Activated CD4-positive, alpha-beta memory T cell treated with anti-CD3 and anti-CD28 coated beads for 36 hours (primary cell): ENCODE data around the gene ANGPTL7. TPM values are rescaled to one million over a fixed set of nuclear protein-coding genes. Genes with fewer than 3 reads are reported as not detected.
A peak's percentile ranks its signal among the peaks of the same experiment; 100 is the strongest.
"Not testable (repeated sequence)": the region's sequence is repeated elsewhere in the genome, so short reads cannot be mapped to it uniquely, and the experiment has no call there.

Source experiments
- CTCF ChIA-PET: fragments of 350-600 bp; sonication (Branson Sonifier 250); formaldehyde crosslinking; loops from one replicate; lab custom pipeline; 2021; ENCODE audit warnings: antibody characterized with exemption, inconsistent platforms; lab: Charles Lee
- POLR2A ChIA-PET: fragments of 350-600 bp; sonication (Branson Sonifier 250); formaldehyde crosslinking; loops from one replicate; lab custom pipeline; 2021; ENCODE audit warnings: antibody characterized with exemption; lab: Charles Lee
- DNase-seq: peaks from one replicate; pipeline ENCODE4 v3.0.0-alpha.2; 2020
- H3K27ac Mint-ChIP-seq: one replicate; pipeline ENCODE4 v1.8.0; 2021; ENCODE audit warnings: mixed read lengths
- H3K27me3 Mint-ChIP-seq: one replicate; pipeline ENCODE4 v1.8.0; 2021; ENCODE audit warnings: mixed read lengths
- H3K36me3 Mint-ChIP-seq: one replicate; pipeline ENCODE4 v1.8.0; 2021; ENCODE audit warnings: mixed read lengths
- H3K4me1 Mint-ChIP-seq: one replicate; pipeline ENCODE4 v1.8.0; 2021; ENCODE audit warnings: low read depth, mixed read lengths
- H3K4me3 Mint-ChIP-seq: one replicate; pipeline ENCODE4 v1.8.0; 2021; ENCODE audit warnings: mild to moderate bottlenecking, mixed read lengths
- H3K9me3 Mint-ChIP-seq: one replicate; pipeline ENCODE4 v1.8.0; 2021; ENCODE audit warnings: mixed read lengths
- intact Hi-C: fragments of 100-400 bp; cut with micrococcal nuclease; formaldehyde crosslinking; loops from one replicate; pipeline ENCODE4 v1.15.1; 2023
- total RNA-seq, 2 experiments: library from RNA; stranded (reverse); gene quantifications; one replicate each; pipeline ENCODE4 v1.2.3, GENCODE V29; 2021

The ANGPTL7 gene
- total RNA-seq, 2 experiments from 2014 or later = not detected

DNA sequence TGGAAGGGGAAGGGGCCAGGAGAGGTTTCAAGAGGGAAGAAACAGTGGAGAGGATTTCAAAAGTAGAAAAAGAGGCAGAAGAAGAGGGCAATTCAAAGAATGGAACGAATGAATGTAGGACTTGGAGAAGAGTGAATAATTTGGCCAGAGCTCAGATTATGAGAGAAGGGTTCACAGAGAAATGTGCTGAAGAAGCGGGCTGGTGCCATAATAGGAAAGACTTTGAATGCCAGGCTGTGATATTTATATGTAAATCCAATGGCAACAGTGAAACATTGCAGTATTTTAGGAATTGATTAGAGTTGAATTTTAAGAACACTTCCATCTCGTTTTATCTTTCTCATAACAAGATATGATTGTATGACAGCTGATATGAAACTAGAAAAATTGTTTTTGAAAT, 36.0 kb upstream of the ANGPTL7 start:
- ChIA-PET POLR2A (no interaction called here), CTCF (interaction anchor here (0.6 kb wide), 1 partner anchor 117 kb away, joined by 6 read pairs; no protein-coding TSS in a partner anchor)
- Mint-ChIP-seq H3K9me3 (no peaks in the 10 kb centered on the region), H3K4me3 (no peak overlapping the region), H3K27me3 (no peaks in the 10 kb centered on the region), H3K27ac (no peak overlapping the region), H3K36me3 (peaks cover 29% of the 10 kb centered on the region), H3K4me1 (peaks cover 19% of the 10 kb centered on the region)
- no peak for DNase-seq
- intact Hi-C loops = no loop called here

DNA sequence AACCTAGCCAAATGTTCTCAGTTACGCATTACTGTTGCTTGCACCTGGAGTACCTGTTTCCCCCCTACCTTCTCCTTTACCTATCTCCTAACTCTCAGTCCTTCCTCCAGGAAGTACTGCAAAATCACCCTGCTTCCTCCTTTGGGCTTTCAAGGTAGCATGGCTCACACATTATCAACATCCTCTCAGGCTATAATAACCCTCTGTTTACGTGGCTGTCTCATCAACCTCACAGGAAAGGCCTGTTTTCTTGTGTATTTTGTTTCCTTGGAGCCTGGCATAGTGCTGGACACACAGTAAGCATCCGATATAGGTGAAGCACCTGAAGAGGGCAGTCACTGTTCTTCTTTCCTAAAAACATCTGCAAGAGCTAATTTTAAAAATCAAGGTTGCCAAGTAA, 32.7 kb upstream of the ANGPTL7 start:
- Mint-ChIP-seq H3K4me3 (no peak overlapping the region), H3K27me3 (no peaks in the 10 kb centered on the region), H3K36me3 (peaks cover 31% of the 10 kb centered on the region), H3K4me1 (peaks cover 29% of the 10 kb centered on the region), H3K9me3 (no peaks in the 10 kb centered on the region), H3K27ac (peak overlapping the region; percentile 38)
- ChIA-PET CTCF (interaction anchor here (3.9 kb wide), 1 partner anchor 119 kb away, joined by 21 read pairs; no protein-coding TSS in a partner anchor), POLR2A (no interaction called here)
- DNase-seq = no peak
- intact Hi-C loops = no loop called here

DNA sequence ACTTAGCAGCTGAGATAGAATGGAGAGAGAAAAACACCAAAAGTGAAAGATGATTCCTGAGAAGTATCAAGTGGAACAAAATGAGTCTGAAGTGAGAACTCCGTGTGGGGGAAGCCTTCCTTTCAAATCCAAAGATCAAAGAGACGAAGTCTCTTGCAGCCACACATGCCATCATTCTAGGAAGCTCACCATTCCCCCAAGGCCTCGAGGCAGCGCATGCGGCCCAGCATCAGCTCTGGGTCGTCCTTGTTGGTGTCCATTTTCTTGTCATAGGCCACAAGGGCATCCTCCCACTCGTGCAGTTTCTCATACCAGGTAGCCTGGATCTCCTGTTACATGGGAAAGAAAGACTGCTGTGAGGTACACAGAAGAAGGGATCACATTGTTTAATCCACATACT, 32.2 kb upstream of the ANGPTL7 start:
- CTCF ChIA-PET = interaction anchor here (3.9 kb wide), 1 partner anchor 119 kb away, joined by 21 read pairs; no protein-coding TSS in a partner anchor
- DNase-seq = peak; percentile 71
- intact Hi-C loops = no loop called here
- Mint-ChIP-seq H3K9me3 (no peaks in the 10 kb centered on the region), H3K4me3 (no peak overlapping the region), H3K36me3 (peaks cover 35% of the 10 kb centered on the region), H3K27me3 (no peaks in the 10 kb centered on the region), H3K4me1 (peaks cover 29% of the 10 kb centered on the region), H3K27ac (peak overlapping the region; percentile 38)
- POLR2A ChIA-PET = no interaction called here

DNA sequence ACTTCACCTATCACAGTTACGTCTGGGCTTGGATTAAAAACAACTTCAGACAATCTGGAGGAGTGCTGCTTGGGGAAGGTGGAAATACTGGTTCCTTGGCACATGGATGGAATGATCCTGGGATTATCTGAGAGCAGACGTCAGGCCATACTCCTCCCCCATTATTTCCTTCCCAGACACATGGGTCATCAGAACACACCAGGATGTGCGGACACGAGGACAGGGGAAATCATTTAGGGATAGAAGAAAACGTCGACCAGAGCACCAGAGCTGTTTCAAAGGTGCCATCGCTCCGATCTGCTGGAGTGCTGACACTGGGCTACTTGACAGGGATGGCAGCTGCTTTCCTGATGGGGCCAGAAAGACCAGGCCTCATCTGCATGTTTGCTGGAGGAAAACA, 31.8 kb upstream of the ANGPTL7 start:
- intact Hi-C loops = no loop called here
- Mint-ChIP-seq H3K9me3 (no peaks in the 10 kb centered on the region), H3K4me1 (peaks cover 29% of the 10 kb centered on the region), H3K27me3 (no peaks in the 10 kb centered on the region), H3K4me3 (no peak overlapping the region), H3K36me3 (peaks cover 36% of the 10 kb centered on the region), H3K27ac (peak overlapping the region; percentile 53)
- CTCF ChIA-PET = interaction anchor here (3.9 kb wide), 1 partner anchor 120 kb away, joined by 21 read pairs; no protein-coding TSS in a partner anchor
- no peak for DNase-seq
- POLR2A ChIA-PET = interaction anchor here (0.6 kb wide), 1 partner anchor 145 kb away, joined by 3 read pairs; no protein-coding TSS in a partner anchor

DNA sequence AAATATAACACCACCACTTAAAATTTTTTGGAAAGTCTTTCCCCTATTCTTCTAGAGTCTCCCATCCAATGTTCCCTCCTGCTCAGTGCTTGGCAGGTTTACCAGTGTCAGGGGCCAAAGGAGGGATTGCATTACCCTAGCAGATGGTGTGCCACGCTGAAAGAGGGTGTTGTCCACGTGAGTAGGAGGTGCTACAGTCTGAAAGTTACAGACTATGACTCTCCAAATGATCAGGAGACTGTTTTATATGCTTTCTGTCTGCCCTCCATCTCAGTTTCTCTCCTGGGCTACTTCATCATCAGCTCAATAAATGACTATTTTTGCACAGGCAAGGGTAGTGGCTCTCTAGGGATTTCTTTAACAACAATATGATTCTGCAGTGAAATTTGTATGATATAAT, 31.3 kb upstream of the ANGPTL7 start:
- H3K4me1 Mint-ChIP-seq = peaks cover 29% of the 10 kb centered on the region
- H3K27me3 Mint-ChIP-seq = no peaks in the 10 kb centered on the region
- peak; percentile 20 for DNase-seq
- CTCF ChIA-PET = interaction anchor here (1.0 to 3.9 kb wide), 2 partner anchors 23 to 120 kb away, joined by 3 to 21 read pairs; no protein-coding TSS in a partner anchor
- H3K36me3 Mint-ChIP-seq = peaks cover 35% of the 10 kb centered on the region
- H3K9me3 Mint-ChIP-seq = no peaks in the 10 kb centered on the region
- H3K4me3 Mint-ChIP-seq = no peak overlapping the region
- H3K27ac Mint-ChIP-seq = peak overlapping the region; percentile 43
- POLR2A ChIA-PET = interaction anchor here (0.6 to 1.4 kb wide), 2 partner anchors 98 to 145 kb away, joined by 3 to 5 read pairs; partner anchors contain the start of gene SRM
- intact Hi-C loops = no loop called here

DNA sequence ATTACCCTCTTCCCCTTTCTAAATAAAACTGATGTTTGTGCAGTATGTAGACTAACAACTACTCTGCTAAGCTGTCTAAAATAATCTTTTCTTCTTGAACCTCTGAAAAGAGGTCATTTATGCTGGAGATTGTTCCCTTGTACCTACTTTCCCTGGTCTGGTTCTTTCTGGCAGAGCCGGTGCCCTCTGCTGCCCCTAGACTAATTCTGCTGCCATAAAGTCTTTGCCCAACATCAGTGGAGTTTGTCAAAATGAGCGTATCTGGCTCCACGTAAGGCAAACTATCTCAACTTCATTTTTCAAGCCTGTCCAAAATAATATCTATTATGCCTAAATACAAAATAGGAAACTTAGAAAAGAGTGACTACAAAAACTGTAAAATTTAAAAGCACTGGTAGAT, 30.9 kb upstream of the ANGPTL7 start:
- no peak for DNase-seq
- ChIA-PET POLR2A (interaction anchor here (1.4 kb wide), 1 partner anchor 98 kb away, joined by 5 read pairs; the partner anchor contains the start of gene SRM), CTCF (interaction anchor here (1.0 to 3.9 kb wide), 3 partner anchors 12 to 120 kb away, joined by 3 to 21 read pairs (median 5); no protein-coding TSS in a partner anchor)
- peaks cover 32% of the 10 kb centered on the region for H3K36me3 Mint-ChIP-seq
- peak overlapping the region; percentile 43 for H3K27ac Mint-ChIP-seq
- no peaks in the 10 kb centered on the region for H3K27me3 Mint-ChIP-seq
- no peak overlapping the region for H3K4me3 Mint-ChIP-seq
- peaks cover 29% of the 10 kb centered on the region for H3K4me1 Mint-ChIP-seq
- H3K9me3 Mint-ChIP-seq = no peaks in the 10 kb centered on the region
- intact Hi-C loops = no loop called here

DNA sequence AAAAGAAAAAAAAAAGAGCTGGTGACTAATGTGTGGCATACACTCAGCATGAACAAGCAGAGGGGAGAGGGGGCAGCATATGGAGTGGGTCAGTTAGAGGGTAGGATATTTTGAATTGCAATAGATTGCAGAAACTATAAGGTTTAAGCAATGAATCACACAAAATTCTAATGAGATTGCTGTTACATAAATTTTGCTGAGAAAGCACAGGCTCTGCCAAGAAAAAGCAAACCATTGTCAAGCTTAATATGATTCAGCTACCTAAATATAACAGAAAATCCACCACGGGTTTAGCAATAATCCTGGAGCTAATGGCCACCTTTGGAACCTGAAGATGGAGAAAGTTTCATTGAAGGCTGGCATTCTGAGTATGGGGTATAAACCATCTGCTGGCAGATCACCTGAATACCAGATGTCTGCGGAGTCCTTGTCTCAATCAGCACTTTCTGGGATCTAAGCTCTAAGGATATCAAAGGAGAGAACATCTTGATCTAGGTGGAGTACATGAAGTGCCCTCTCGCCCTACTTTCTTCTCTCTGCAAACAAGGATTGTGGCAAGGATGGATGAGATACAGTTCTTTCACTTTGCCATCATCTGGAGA, 30.3 kb upstream of the ANGPTL7 start:
- DNase-seq = no peak
- H3K27me3 Mint-ChIP-seq = no peaks in the 10 kb centered on the region
- intact Hi-C loops = no loop called here
- ChIA-PET CTCF (interaction anchor here (0.6 to 3.9 kb wide), 4 partner anchors 11 to 121 kb away, joined by 3 to 21 read pairs (median 4); no protein-coding TSS in a partner anchor), POLR2A (interaction anchor here (1.4 kb wide), 1 partner anchor 99 kb away, joined by 5 read pairs; the partner anchor contains the start of gene SRM)
- H3K27ac Mint-ChIP-seq = no peak overlapping the region
- no peak overlapping the region for H3K4me3 Mint-ChIP-seq
- H3K9me3 Mint-ChIP-seq = no peaks in the 10 kb centered on the region
- peaks cover 29% of the 10 kb centered on the region for H3K4me1 Mint-ChIP-seq
- peaks cover 32% of the 10 kb centered on the region for H3K36me3 Mint-ChIP-seq

DNA sequence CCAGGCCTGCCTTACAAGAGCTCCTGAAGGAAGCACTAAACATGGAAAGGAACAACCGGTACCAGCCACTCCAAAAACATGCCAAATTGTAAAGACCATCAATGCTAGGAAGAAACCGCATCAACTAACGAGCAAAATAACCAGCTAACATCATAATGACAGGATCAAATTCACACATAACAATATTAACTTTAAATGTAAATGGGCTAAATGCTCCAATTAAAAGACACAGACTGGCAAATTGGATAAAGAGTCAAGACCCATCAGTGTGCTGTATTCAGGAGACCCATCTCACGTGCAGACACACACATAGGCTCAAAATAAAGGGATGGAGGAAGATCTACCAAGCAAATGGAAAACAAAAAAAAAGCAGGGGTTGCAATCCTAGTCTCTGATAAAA, 26.4 kb upstream of the ANGPTL7 start:
- H3K27me3 Mint-ChIP-seq, intact Hi-C loops, H3K27ac Mint-ChIP-seq, H3K9me3 Mint-ChIP-seq, CTCF ChIA-PET, H3K4me3 Mint-ChIP-seq, DNase-seq, POLR2A ChIA-PET: not testable (repeated sequence)
- peaks cover 15% of the 10 kb centered on the region for H3K4me1 Mint-ChIP-seq
- peaks cover 26% of the 10 kb centered on the region for H3K36me3 Mint-ChIP-seq

DNA sequence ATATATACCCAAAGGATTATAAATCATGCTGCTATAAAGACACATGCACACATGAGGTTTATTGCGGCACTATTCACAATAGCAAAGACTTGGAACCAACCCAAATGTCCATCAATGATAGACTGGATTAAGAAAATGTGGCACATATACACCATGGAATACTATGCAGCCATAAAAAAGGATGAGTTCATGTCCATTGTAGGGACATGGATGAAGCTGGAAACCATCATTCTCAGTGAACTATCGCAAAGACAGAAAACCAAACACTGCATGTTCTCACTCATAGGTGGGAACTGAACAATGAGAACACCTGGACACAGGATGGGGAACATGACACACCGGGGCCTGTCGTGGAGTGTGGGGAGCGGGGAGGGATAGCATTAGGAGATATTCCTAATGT, 22.4 kb upstream of the ANGPTL7 start:
- intact Hi-C loops, H3K27me3 Mint-ChIP-seq, H3K4me3 Mint-ChIP-seq, H3K4me1 Mint-ChIP-seq, CTCF ChIA-PET, H3K9me3 Mint-ChIP-seq, DNase-seq, H3K27ac Mint-ChIP-seq, POLR2A ChIA-PET: not testable (repeated sequence)
- H3K36me3 Mint-ChIP-seq = peaks cover 23% of the 10 kb centered on the region

DNA sequence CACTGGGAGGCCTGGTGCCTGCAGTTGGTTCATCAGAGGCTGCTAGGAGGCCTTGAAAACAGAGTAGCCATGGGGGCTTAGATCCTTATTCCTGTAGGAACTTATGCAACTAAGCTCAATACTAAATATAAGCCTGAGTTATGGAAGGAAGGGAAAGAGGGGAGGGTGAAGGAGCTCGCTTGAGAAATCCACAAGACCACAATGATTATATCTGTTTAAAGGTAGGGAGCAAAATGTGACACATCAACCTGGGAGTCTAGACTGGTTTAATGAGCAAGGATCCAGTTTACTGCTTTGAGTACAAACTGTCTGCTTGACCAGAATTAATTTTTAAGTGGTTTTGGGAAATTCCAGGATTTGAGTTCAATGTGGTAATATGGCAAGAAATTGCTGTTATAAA, 20.4 kb upstream of the ANGPTL7 start:
- POLR2A ChIA-PET = no interaction called here
- Mint-ChIP-seq H3K27me3 (no peaks in the 10 kb centered on the region), H3K36me3 (peaks cover 12% of the 10 kb centered on the region), H3K4me3 (no peak overlapping the region), H3K9me3 (no peaks in the 10 kb centered on the region), H3K4me1 (no peaks in the 10 kb centered on the region), H3K27ac (no peak overlapping the region)
- intact Hi-C loops = no loop called here
- DNase-seq = no peak
- CTCF ChIA-PET = no interaction called here

DNA sequence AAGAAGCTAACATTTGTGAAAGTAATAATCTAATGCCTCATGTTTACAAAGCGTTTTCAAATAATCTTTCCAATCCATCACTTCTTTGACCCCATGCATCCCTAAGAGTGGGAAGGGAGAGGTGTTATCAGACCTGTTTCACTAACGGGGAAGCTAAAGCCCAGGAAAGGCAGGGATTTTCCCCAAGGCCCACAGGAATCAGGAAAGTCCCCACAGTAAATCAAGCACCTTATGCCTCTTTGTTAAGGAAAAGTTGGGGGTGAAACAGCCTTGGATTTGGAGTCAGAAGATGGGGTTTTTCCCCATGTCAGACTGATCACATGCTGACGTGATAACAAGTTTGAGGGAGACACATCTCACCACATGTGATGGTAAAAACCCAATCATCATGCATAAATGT, 20.0 kb upstream of the ANGPTL7 start:
- Mint-ChIP-seq H3K27ac (no peak overlapping the region), H3K4me3 (no peak overlapping the region), H3K9me3 (no peaks in the 10 kb centered on the region), H3K36me3 (peaks cover 12% of the 10 kb centered on the region), H3K4me1 (no peaks in the 10 kb centered on the region), H3K27me3 (no peaks in the 10 kb centered on the region)
- intact Hi-C loops = no loop called here
- ChIA-PET CTCF (interaction anchor here (1.8 kb wide), 1 partner anchor 10 kb away, joined by 5 read pairs; no protein-coding TSS in a partner anchor), POLR2A (no interaction called here)
- DNase-seq = no peak

DNA sequence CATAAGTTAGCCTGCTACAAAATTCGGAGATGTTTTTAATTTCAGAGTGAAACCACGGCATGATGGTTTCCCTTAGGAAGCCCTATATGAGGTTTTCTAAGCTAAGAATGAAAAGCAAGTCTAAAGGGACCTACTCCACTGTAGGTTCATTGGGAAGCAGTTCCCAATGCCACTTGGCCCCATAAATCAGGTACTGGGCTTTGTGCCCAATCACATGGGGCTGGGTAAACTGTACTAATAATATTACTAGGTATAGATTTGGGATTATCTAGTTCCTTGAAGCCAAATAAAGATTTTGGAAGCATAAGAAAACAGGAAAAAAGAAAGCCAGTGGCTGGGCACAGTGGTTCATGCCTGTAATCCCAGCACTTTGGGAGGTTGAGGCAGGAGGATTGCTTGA, 19.1 kb upstream of the ANGPTL7 start:
- DNase-seq = no peak
- intact Hi-C loops = no loop called here
- CTCF ChIA-PET = interaction anchor here (1.8 kb wide), 1 partner anchor 11 kb away, joined by 5 read pairs; no protein-coding TSS in a partner anchor
- no peak overlapping the region for H3K27ac Mint-ChIP-seq
- H3K4me1 Mint-ChIP-seq = no peaks in the 10 kb centered on the region
- no peaks in the 10 kb centered on the region for H3K9me3 Mint-ChIP-seq
- H3K4me3 Mint-ChIP-seq = no peak overlapping the region
- POLR2A ChIA-PET = no interaction called here
- no peaks in the 10 kb centered on the region for H3K27me3 Mint-ChIP-seq
- peaks cover 12% of the 10 kb centered on the region for H3K36me3 Mint-ChIP-seq
